ENCODE measurements around the gene DNAJC17.

DNA sequence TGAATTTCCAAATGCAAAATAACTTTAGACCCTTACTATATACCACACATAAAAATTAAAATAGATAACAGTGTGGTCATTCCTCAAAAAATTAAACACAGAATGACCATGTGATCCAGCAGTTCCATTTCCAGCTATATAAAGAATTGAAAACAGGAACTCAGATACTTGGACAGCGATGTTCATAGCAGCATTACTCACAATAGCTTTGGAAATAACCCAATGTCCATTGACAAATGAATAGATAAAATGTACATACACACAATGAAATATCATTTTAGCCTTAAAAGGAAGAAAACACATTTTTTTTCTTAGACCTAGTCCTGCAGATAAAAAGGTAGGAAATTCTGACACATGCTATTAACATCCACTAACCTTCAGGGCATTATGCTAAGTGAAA is 85.6 kb downstream of the DNAJC17 start:
- TF ChIP-seq POLR2A (IDR thresholded peaks at IDR 0.05), result no peak
- TF ChIP-seq, protein P1, sequence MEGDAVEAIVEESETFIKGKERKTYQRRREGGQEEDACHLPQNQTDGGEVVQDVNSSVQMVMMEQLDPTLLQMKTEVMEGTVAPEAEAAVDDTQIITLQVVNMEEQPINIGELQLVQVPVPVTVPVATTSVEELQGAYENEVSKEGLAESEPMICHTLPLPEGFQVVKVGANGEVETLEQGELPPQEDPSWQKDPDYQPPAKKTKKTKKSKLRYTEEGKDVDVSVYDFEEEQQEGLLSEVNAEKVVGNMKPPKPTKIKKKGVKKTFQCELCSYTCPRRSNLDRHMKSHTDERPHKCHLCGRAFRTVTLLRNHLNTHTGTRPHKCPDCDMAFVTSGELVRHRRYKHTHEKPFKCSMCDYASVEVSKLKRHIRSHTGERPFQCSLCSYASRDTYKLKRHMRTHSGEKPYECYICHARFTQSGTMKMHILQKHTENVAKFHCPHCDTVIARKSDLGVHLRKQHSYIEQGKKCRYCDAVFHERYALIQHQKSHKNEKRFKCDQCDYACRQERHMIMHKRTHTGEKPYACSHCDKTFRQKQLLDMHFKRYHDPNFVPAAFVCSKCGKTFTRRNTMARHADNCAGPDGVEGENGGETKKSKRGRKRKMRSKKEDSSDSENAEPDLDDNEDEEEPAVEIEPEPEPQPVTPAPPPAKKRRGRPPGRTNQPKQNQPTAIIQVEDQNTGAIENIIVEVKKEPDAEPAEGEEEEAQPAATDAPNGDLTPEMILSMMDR (IDR thresholded peaks at IDR 0.05), result no peak
